C4-2B (cell line): Measurements from ENCODE around the gene SLAMF6.
A peak's percentile ranks its signal among the peaks of the same experiment; 100 is the strongest.

Source experiments
- ZFX ChIP-seq: fragments of 450-650 bp; IDR thresholded peaks from 2 replicates; pipeline ENCODE4 v1.6.1; 2017
- TF ChIP-seq, protein P1 (sequence below): fragments of 450-650 bp; conservative IDR thresholded peaks from 2 replicates; pipeline ENCODE4 v1.5.1; 2017; ENCODE audit warnings: mild to moderate bottlenecking

DNA sequence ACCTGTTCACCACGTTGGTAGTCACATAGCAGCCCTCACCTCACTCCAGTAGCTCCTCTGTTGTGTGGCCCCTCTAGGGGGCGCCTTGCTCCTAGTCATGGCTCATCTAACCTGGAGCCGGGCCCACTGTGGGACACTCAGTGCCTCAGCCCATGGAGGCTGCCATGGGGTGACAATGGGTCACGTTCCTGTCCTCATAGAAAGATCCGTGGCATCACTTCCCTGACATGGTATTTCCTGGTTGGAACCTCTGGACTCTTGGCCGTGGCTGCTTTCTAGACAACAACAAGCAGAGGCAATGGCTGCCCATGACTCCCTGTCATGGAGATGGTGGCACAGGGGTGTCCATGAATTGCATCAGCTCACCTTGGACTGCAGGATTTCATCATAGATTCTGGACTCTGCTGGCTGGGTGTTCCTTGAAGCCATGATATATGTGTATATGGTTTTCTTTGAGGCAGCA lies 27.5 kb upstream of the SLAMF6 start:
- TF ChIP-seq, protein P1, sequence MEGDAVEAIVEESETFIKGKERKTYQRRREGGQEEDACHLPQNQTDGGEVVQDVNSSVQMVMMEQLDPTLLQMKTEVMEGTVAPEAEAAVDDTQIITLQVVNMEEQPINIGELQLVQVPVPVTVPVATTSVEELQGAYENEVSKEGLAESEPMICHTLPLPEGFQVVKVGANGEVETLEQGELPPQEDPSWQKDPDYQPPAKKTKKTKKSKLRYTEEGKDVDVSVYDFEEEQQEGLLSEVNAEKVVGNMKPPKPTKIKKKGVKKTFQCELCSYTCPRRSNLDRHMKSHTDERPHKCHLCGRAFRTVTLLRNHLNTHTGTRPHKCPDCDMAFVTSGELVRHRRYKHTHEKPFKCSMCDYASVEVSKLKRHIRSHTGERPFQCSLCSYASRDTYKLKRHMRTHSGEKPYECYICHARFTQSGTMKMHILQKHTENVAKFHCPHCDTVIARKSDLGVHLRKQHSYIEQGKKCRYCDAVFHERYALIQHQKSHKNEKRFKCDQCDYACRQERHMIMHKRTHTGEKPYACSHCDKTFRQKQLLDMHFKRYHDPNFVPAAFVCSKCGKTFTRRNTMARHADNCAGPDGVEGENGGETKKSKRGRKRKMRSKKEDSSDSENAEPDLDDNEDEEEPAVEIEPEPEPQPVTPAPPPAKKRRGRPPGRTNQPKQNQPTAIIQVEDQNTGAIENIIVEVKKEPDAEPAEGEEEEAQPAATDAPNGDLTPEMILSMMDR: peak; percentile 9; the same call in 1 of the 2 replicates
- TF ChIP-seq ZFX: no peak
